K562 (cell line): ENCODE results near the gene NOL12. TPM values are rescaled to one million over a fixed set of nuclear protein-coding genes. Genes with fewer than 3 reads are reported as not detected.

Source experiments
- BACH1 ChIP-seq: fragments of 200-800 bp; sonication (Bioruptor generic); IDR thresholded peaks from 2 replicates; pipeline ENCODE4 v1.6.1; 2016; ENCODE audit warnings: missing genetic modification characterization, missing compliant biosample characterization
- CHD4 ChIP-seq: fragments of 200-600 bp; sonication (generic); IDR thresholded peaks from 3 replicates; pipeline ENCODE4 v1.6.1; 2012; ENCODE audit warnings: low read depth, mild to moderate bottlenecking, mixed read lengths, low read length, inconsistent platforms; ENCODE audit not compliant: insufficient read depth, insufficient replicate concordance, poor library complexity, severe bottlenecking
- CREB5 ChIP-seq: fragments of 250-450 bp; sonication (Bioruptor Pico); IDR thresholded peaks from 2 replicates; pipeline ENCODE4 v1.5.0; 2020; ENCODE audit warnings: mild to moderate bottlenecking
- ETS1 ChIP-seq: conservative IDR thresholded peaks from 2 replicates; pipeline ENCODE4 v1.6.1; 2011; ENCODE audit warnings: low read depth, mild to moderate bottlenecking, low read length; ENCODE audit not compliant: control insufficient read depth
- ETV5 ChIP-seq: sonication (generic); formaldehyde crosslinking; IDR thresholded peaks from 2 replicates; pipeline ENCODE4 v1.4.0; 2020; ENCODE audit warnings: low read depth, mild to moderate bottlenecking, missing genetic modification reagents
- JUN ChIP-seq, 2 experiments: sonication (generic) in 1 of 2; formaldehyde crosslinking in 1 of 2; IDR thresholded peaks; 2 replicates each; pipeline versions ENCODE4 v1.6.1 to v1.8.0; 2012 to 2022; ENCODE audit warnings: borderline replicate concordance in 2 of 2, mild to moderate bottlenecking in 2 of 2, improper control_type of control experiment in 1 of 2, low read depth in 1 of 2, low read length in 1 of 2, missing genetic modification reagents in 1 of 2
- KLF6 ChIP-seq: fragments of 250-450 bp; sonication (Bioruptor Pico); IDR thresholded peaks from 2 replicates; pipeline ENCODE4 v1.4.0; 2020; ENCODE audit warnings: mild to moderate bottlenecking, moderate library complexity, borderline replicate concordance
- NRF1 ChIP-seq, 2 experiments: fragments of 450-650 bp; IDR thresholded peaks in 1 of 2; conservative IDR thresholded peaks in 1 of 2; 2 replicates each; pipeline ENCODE4 v1.6.1; 2014; ENCODE audit warnings: mild to moderate bottlenecking in 2 of 2
- RBM15 ChIP-seq: fragments of 200-400 bp; formaldehyde crosslinking; IDR thresholded peaks from 2 replicates; pipeline ENCODE4 v1.6.1; 2018; ENCODE audit warnings: mild to moderate bottlenecking, low read length, moderate library complexity; ENCODE audit not compliant: insufficient read depth
- ZKSCAN3 ChIP-seq: fragments of 250-450 bp; sonication (Bioruptor Pico); IDR thresholded peaks from 2 replicates; pipeline ENCODE4 v1.4.0; 2020
- ZNF175 ChIP-seq: fragments of 200-800 bp; sonication (Bioruptor generic); IDR thresholded peaks from 2 replicates; pipeline ENCODE4 v1.6.1; 2016; ENCODE audit warnings: low read depth, mild to moderate bottlenecking, missing genetic modification characterization, missing compliant biosample characterization
- ZNF224 ChIP-seq: sonication (generic); formaldehyde crosslinking; IDR thresholded peaks from 2 replicates; pipeline ENCODE4 v1.8.0; 2022; ENCODE audit warnings: mild to moderate bottlenecking, missing genetic modification reagents
- ZNF644 ChIP-seq: fragments of 200-800 bp; sonication (Bioruptor generic); IDR thresholded peaks from 2 replicates; pipeline ENCODE4 v1.6.1; 2016; ENCODE audit warnings: low read depth, missing genetic modification characterization, missing compliant biosample characterization
- ZNF766 ChIP-seq: fragments of 200-800 bp; sonication (Bioruptor generic); conservative IDR thresholded peaks from 2 replicates; pipeline ENCODE4 v1.6.1; 2016; ENCODE audit warnings: missing genetic modification characterization, missing compliant biosample characterization
- polyA plus RNA-seq, 8 experiments: library from polyadenylated mRNA; depleted of rRNA in 4 of 8; stranded (reverse) in 5 of 8; unstranded in 3 of 8; fragments of >200 nt; fragmentation: Nextera tagmentation in 2 of 8; fragmentation: Illumina TruSeq in 1 of 8; extraction: Ambion mirVana in 2 of 8; extraction: Trizol in 1 of 8; gene quantifications; 2 replicates each; pipeline versions ENCODE4 v1.2.1 to v1.2.3, GENCODE V29; 2011 to 2014; ENCODE audit warnings: inconsistent platforms in 1 of 8, missing spikeins in 1 of 8
- total RNA-seq, 7 experiments: library from RNA; depleted of rRNA in 6 of 7; stranded (reverse); fragments of >200 nt in 6 of 7; fragmentation: Illumina TruSeq in 2 of 7; extraction: Trizol in 2 of 7; gene quantifications; 2 replicates each; pipeline versions ENCODE4 v1.2.1 to v1.2.3, GENCODE V29; 2011 to 2021; ENCODE audit warnings: low replicate concordance in 1 of 7

NOL12 gene
- total and polyA plus RNA-seq, 9 of the 15 experiments (the other 6 are each of a cell fraction or from before 2014, with no cell fraction given), result 2.8 to 40.9 (median 28.5) TPM

GRCh38 chr22:37659066-37659896, 26.9 kb upstream of the NOL12 start (continued):
- TF ChIP-seq ZNF644 (tag) (no peak), ZNF175 (CRISPR knock-in tag) (no peak), RBM15 (no peak), ETV5 (CRISPR knock-in tag) (no peak), CHD4 (no peak), JUN (IDR thresholded peaks at IDR 0.05; ENCODE audit: borderline replicate concordance, low read depth, low read length) (no peak), JUN (CRISPR knock-in tag; IDR thresholded peaks at IDR 0.05; ENCODE audit: borderline replicate concordance) (no peak), ZNF224 (CRISPR knock-in tag) (no peak), BACH1 (tag) (no peak), ZNF766 (CRISPR knock-in tag) (0 out of 2 replicates have a peak, but pooled peaks have one; percentile 18), NRF1 (conservative IDR thresholded peaks at IDR 0.05 in 1 of 2, IDR thresholded peaks at IDR 0.05 in 1 of 2) (peak; percentile 73 to 81), ETS1 (no peak; the same call in 1 of the 2 replicates), KLF6 (CRISPR knock-in tag) (no peak), CREB5 (CRISPR knock-in tag) (no peak), ZKSCAN3 (no peak)
